22Rv1 (cell line): ENCODE results near the gene GSX1.

Experiments
- ZFX ChIP-seq: fragments of 450-650 bp; IDR thresholded peaks from 2 replicates; pipeline ENCODE4 v1.6.1; 2017; ENCODE audit warnings: antibody characterized with exemption, borderline replicate concordance
- TF ChIP-seq, protein P1 (sequence below): fragments of 450-650 bp; IDR thresholded peaks from 2 replicates; pipeline ENCODE4 v1.5.1; 2017; ENCODE audit warnings: mild to moderate bottlenecking

GRCh38 chr13:27774651-27775050, 17.6 kb upstream of the GSX1 start:
- TF ChIP-seq, protein P1, sequence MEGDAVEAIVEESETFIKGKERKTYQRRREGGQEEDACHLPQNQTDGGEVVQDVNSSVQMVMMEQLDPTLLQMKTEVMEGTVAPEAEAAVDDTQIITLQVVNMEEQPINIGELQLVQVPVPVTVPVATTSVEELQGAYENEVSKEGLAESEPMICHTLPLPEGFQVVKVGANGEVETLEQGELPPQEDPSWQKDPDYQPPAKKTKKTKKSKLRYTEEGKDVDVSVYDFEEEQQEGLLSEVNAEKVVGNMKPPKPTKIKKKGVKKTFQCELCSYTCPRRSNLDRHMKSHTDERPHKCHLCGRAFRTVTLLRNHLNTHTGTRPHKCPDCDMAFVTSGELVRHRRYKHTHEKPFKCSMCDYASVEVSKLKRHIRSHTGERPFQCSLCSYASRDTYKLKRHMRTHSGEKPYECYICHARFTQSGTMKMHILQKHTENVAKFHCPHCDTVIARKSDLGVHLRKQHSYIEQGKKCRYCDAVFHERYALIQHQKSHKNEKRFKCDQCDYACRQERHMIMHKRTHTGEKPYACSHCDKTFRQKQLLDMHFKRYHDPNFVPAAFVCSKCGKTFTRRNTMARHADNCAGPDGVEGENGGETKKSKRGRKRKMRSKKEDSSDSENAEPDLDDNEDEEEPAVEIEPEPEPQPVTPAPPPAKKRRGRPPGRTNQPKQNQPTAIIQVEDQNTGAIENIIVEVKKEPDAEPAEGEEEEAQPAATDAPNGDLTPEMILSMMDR = no peak
- no peak for TF ChIP-seq ZFX
